Osteoblast (primary cell): Measurements from ENCODE around the gene APBA2. TPM values are rescaled to one million over a fixed set of nuclear protein-coding genes. Genes with fewer than 3 reads are reported as not detected.
A peak's percentile ranks its signal among the peaks of the same experiment; 100 is the strongest.

Source experiments
- DNase-seq: peaks from one replicate; pipeline ENCODE4 v3.0.0; 2011; ENCODE audit warnings: low spot score, mixed read lengths; ENCODE audit not compliant: insufficient read length; ENCODE audit errors: missing footprints
- H2AFZ ChIP-seq: 2 replicates; pipeline ENCODE4 v1.6.0; 2011; ENCODE audit warnings: mild to moderate bottlenecking, low read length
- H3K27ac ChIP-seq: 2 replicates; pipeline ENCODE4 v1.5.1; 2011; ENCODE audit warnings: mild to moderate bottlenecking, low read depth, low read length, moderate library complexity
- H3K27me3 ChIP-seq: 2 replicates; pipeline ENCODE4 v1.6.0; 2012; ENCODE audit warnings: mild to moderate bottlenecking, control low read depth, inconsistent platforms, low read length, moderate library complexity; ENCODE audit not compliant: insufficient read depth
- H3K36me3 ChIP-seq: 2 replicates; pipeline ENCODE4 v1.5.1; 2011; ENCODE audit warnings: mild to moderate bottlenecking, low read length, control low read depth, moderate library complexity; ENCODE audit not compliant: insufficient read depth
- H3K4me1 ChIP-seq: 2 replicates; pipeline ENCODE4 v1.5.1; 2011; ENCODE audit warnings: mild to moderate bottlenecking, low read length, control low read depth, moderate library complexity; ENCODE audit not compliant: insufficient read depth
- H3K4me2 ChIP-seq: 2 replicates; pipeline ENCODE4 v1.6.0; 2011; ENCODE audit warnings: mild to moderate bottlenecking, low read length; ENCODE audit not compliant: insufficient read depth
- H3K4me3 ChIP-seq: fragments of 200-600 bp; sonication (generic); 3 replicates; pipeline ENCODE4 v1.5.1; 2012; ENCODE audit warnings: mild to moderate bottlenecking, low read length, inconsistent platforms; ENCODE audit not compliant: insufficient read depth
- H3K79me2 ChIP-seq: 2 replicates; pipeline ENCODE4 v1.6.0; 2012; ENCODE audit warnings: mild to moderate bottlenecking, low read length, control low read depth, inconsistent platforms; ENCODE audit not compliant: insufficient read depth
- H3K9me3 ChIP-seq: 2 replicates; pipeline ENCODE4 v1.5.1; 2011; ENCODE audit warnings: low read depth, low read length, control low read depth
- H4K20me1 ChIP-seq: 2 replicates; pipeline ENCODE4 v1.6.0; 2012; ENCODE audit warnings: mild to moderate bottlenecking, low read length, control low read depth; ENCODE audit not compliant: insufficient read depth
- CTCF ChIP-seq: IDR thresholded peaks from 2 replicates; pipeline ENCODE4 v1.5.1; 2011; ENCODE audit warnings: mild to moderate bottlenecking, low read depth, low read length, moderate library complexity; ENCODE audit errors: extremely low read depth
- total RNA-seq: library from RNA; depleted of rRNA; stranded (reverse); fragments of >200 nt; gene quantifications from 2 replicates; pipeline ENCODE4 v1.2.3, GENCODE V29; 2012

APBA2 gene
- total RNA-seq, 1 donor = 6.2 TPM

GRCh38 chr15:29135309-29135657 lies 249.5 kb downstream of the APBA2 start:
- peak; percentile 57 for DNase-seq
- no peaks in the 10 kb centered on the region for H3K9me3 ChIP-seq
- no peaks in the 10 kb centered on the region for H3K79me2 ChIP-seq
- no peaks in the 10 kb centered on the region for H4K20me1 ChIP-seq
- no peaks in the 10 kb centered on the region for H3K36me3 ChIP-seq
- no peak overlapping the region for H2AFZ ChIP-seq
- peaks cover 5% of the 10 kb centered on the region for H3K27me3 ChIP-seq
- no peak overlapping the region for H3K27ac ChIP-seq
- no peak for TF ChIP-seq CTCF
- no peak overlapping the region for H3K4me3 ChIP-seq
- H3K4me1 ChIP-seq = peaks cover 4% of the 10 kb centered on the region
- no peak overlapping the region for H3K4me2 ChIP-seq

GRCh38 chr15:29135702-29136646 lies 250.2 kb downstream of the APBA2 start:
- peak; percentile 74 for DNase-seq
- H2AFZ ChIP-seq = no peak overlapping the region
- H3K79me2 ChIP-seq = no peaks in the 10 kb centered on the region
- no peak overlapping the region for H3K27ac ChIP-seq
- H3K4me1 ChIP-seq = peaks cover 4% of the 10 kb centered on the region
- no peaks in the 10 kb centered on the region for H3K36me3 ChIP-seq
- H3K9me3 ChIP-seq = no peaks in the 10 kb centered on the region
- TF ChIP-seq CTCF = no peak
- H3K27me3 ChIP-seq = peaks cover 5% of the 10 kb centered on the region
- no peaks in the 10 kb centered on the region for H4K20me1 ChIP-seq
- H3K4me2 ChIP-seq = no peak overlapping the region
- H3K4me3 ChIP-seq = no peak overlapping the region

GRCh38 chr15:29138260-29138659 lies 252.5 kb downstream of the APBA2 start:
- Histone ChIP-seq H3K36me3 (no peaks in the 10 kb centered on the region), H3K9me3 (no peaks in the 10 kb centered on the region), H3K4me2 (no peak overlapping the region), H2AFZ (no peak overlapping the region), H3K27ac (no peak overlapping the region), H3K79me2 (no peaks in the 10 kb centered on the region), H3K4me3 (no peak overlapping the region), H3K27me3 (peaks cover 5% of the 10 kb centered on the region), H4K20me1 (no peaks in the 10 kb centered on the region), H3K4me1 (peaks cover 11% of the 10 kb centered on the region)
- no peak for TF ChIP-seq CTCF
- no peak for DNase-seq

- Histone ChIP-seq H3K27me3 (peaks cover 5% of the 10 kb centered on the region), H3K36me3 (no peaks in the 10 kb centered on the region), H3K4me3 (no peak overlapping the region), H3K9me3 (no peaks in the 10 kb centered on the region), H3K27ac (no peak overlapping the region), H3K4me1 (peaks cover 18% of the 10 kb centered on the region), H4K20me1 (no peaks in the 10 kb centered on the region), H3K4me2 (no peak overlapping the region), H3K79me2 (no peaks in the 10 kb centered on the region), H2AFZ (no peak overlapping the region)
- no peak for DNase-seq
- no peak for TF ChIP-seq CTCF
Observed at GRCh38 chr15:29139072-29139471, 253.3 kb downstream of the APBA2 start.
